ENCODE data around the gene ABCG5. TPM values are rescaled to one million over a fixed set of nuclear protein-coding genes. Genes with fewer than 3 reads are reported as not detected.

Gene ABCG5
- total RNA-seq, 1 donor: not detected

DNA sequence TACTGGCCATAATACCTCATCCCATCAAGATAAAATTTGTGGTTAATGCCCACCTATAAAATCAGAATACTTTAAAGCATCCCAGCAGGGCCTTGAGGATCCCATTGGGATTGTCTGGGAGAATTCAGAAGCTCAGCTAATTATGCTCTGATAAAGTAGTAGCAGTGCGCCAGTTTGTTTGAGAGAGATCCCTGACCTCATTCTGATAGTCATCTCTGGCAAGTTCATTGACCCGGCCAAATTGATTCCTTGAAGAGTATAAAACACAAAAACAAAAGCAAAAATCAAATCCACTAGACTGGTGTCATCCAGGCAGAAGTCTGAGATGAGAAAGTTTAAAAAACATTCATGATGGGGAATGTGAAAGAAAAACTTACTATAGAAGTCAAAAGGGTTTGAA is 14.1 kb downstream of the ABCG5 start:
- TF ChIP-seq, protein P1, sequence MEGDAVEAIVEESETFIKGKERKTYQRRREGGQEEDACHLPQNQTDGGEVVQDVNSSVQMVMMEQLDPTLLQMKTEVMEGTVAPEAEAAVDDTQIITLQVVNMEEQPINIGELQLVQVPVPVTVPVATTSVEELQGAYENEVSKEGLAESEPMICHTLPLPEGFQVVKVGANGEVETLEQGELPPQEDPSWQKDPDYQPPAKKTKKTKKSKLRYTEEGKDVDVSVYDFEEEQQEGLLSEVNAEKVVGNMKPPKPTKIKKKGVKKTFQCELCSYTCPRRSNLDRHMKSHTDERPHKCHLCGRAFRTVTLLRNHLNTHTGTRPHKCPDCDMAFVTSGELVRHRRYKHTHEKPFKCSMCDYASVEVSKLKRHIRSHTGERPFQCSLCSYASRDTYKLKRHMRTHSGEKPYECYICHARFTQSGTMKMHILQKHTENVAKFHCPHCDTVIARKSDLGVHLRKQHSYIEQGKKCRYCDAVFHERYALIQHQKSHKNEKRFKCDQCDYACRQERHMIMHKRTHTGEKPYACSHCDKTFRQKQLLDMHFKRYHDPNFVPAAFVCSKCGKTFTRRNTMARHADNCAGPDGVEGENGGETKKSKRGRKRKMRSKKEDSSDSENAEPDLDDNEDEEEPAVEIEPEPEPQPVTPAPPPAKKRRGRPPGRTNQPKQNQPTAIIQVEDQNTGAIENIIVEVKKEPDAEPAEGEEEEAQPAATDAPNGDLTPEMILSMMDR (IDR thresholded peaks at IDR 0.05; ENCODE audit: insufficient read depth, low read length): no peak
- DNase-seq (ENCODE audit: low read depth): no peak
- H3K4me3 ChIP-seq (ENCODE audit: low read depth, low read length): no peak overlapping the region

DNA sequence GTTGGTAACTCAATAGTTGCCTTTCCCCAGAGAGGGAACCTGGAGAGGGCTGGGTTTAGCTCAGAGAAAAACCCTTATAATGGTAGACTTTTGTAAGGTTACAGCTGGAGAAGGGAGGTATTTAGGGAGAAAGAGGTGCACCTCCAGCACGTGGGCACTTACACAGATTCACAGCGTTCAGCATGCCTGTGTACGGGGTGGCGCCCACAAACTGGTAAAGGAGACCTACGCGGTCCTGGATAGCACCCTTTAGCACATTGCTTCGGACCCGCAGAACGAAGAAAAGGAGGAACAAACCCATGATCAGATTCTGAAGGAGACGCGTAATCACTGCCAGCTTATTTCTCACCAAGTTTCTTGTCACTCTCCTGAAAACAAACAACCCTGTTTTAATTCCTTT is 14.9 kb downstream of the ABCG5 start:
- TF ChIP-seq, protein P1 (IDR thresholded peaks at IDR 0.05; ENCODE audit: insufficient read depth, low read length): no peak
- DNase-seq (ENCODE audit: low read depth): no peak

DNA sequence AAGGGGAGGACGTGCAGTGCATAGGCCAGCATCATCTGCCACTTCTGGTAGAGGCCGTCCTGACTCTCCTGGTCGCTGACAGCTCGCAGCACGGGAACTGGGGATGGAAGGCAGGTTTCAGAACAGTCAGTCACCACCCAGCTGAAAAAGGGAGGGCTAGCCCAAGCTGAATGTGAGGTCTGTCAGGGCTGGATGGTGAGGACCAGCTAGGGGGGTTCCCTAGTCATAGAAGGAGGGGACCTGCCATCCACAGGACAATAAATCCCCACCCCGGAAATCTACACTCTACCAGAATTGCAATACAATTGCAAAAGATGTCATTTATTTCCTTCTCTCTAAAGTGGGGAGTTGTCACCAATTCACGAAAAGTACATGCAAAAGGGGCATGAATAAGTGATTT is 15.8 kb downstream of the ABCG5 start:
- DNase-seq (ENCODE audit: low read depth): no peak
- TF ChIP-seq, protein P1 (IDR thresholded peaks at IDR 0.05; ENCODE audit: insufficient read depth, low read length): no peak
- H3K4me3 ChIP-seq (ENCODE audit: low read depth, low read length): no peak overlapping the region

More for the DNA sequence above, 14.9 kb downstream of the ABCG5 start:
- H3K4me3 ChIP-seq (ENCODE audit: low read depth, low read length): no peak overlapping the region

DNA sequence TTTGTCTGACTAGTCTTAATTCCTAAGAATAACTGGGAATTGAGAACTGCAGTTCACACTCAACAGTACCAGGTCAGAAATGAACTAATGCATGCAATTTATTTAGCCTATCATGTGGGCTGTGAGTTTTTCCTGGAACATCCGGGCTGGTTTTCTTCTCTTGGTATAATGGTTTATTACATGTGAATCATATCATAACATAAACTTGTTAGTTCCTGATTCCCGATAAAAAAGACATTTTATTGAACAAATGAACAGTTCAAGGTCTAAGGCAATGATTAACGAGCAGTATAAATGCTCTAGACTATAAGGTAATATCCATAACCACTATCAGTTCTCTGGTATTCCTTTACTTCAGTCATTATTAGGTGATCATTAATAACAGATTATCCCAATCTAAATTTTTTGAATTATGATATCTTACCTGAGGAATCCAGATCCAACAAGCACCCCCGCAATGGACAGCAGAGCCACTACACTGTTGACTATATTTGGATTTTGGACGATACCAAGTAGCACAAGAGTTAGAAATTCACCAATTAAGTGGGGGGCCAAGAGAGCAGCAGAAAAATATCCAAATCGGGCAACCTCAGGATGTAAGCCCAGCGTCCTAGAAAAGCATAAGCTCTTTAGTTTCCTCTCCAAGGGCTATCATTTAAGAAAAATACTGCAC is 19.0 kb downstream of the ABCG5 start:
- DNase-seq (ENCODE audit: low read depth): no peak
- TF ChIP-seq, protein P1 (IDR thresholded peaks at IDR 0.05; ENCODE audit: insufficient read depth, low read length): no peak
- H3K4me3 ChIP-seq (ENCODE audit: low read depth, low read length): no peak overlapping the region

DNA sequence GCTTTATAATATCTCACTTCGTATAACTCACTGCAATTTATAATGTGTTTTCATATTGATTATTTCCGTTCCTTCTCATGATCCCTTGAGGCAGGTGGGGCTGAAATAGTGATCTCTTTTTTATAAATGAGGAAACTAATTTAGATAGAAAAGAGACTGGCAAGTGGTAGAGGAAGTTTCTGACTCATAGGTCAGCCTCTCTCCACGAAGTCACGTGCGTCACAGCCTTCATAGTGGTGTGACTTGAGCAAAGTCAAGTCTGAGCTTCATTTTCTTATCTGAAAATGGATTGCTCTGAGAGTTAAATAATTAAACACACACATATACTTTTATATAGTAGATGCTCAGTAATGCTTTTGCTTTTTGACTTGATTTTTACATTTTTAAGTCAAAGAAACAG is 19.9 kb downstream of the ABCG5 start:
- peak; percentile 62 for DNase-seq (ENCODE audit: low read depth)
- TF ChIP-seq, protein P1 (IDR thresholded peaks at IDR 0.05; ENCODE audit: insufficient read depth, low read length): no peak
- H3K4me3 ChIP-seq (ENCODE audit: low read depth, low read length): no peak overlapping the region

DNA sequence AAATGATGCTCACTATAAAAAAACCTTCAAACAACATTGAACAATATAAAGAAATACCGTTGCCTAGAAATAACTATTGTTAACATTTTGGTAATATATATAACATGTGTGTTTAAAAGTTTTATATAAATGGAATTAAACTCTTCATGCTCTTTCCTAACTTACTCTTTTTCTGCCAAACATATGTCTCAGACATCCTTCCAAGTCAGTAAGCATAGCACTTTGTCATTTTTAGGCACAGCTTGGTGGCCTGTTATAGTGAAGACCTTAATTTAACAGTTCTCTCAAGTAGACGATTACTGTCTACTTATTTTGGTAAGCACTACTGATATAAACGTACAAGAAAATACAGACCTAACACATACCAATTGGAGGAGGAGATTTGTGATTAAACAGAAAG is 23.9 kb downstream of the ABCG5 start:
- TF ChIP-seq, protein P1 (IDR thresholded peaks at IDR 0.05; ENCODE audit: insufficient read depth, low read length): no peak
- no peak for DNase-seq (ENCODE audit: low read depth)
- H3K4me3 ChIP-seq (ENCODE audit: low read depth, low read length): no peak overlapping the region

DNA sequence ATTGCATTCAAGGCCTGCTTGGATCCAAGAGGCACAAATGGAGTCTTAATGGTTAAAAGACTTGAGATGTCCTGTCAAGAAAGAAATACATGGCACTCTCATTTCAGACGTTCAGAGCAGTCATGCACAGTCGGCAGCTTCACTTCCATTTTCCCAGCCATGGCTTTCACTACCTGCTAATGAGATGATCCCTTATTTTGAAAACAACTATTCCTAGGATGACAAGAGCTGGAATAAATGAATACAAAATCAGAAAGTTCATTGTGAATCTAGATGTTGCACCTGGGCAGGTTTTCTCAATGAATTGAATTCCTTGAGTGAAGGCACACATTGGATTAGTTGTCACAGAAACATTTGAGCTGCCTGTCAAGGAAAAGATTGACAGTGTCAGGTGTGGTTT is 25.7 kb downstream of the ABCG5 start:
- no peak for DNase-seq (ENCODE audit: low read depth)
- TF ChIP-seq, protein P1 (IDR thresholded peaks at IDR 0.05; ENCODE audit: insufficient read depth, low read length): no peak
- H3K4me3 ChIP-seq (ENCODE audit: low read depth, low read length): no peak overlapping the region

All from fibroblast of the aortic adventitia (primary cell).